HEK293T (cell line): ENCODE results near the gene PTPN11.
"Not testable (repeated sequence)": the region's sequence is repeated elsewhere in the genome, so short reads cannot be mapped to it uniquely, and the experiment has no call there.

Experiments used
- CTCF ChIA-PET: fragments of 350-600 bp; formaldehyde crosslinking; extraction: SDS; loops from one replicate; lab custom pipeline; 2021; ENCODE audit warnings: antibody characterized with exemption, inconsistent platforms; lab: Yijun Ruan, JAX
- POLR2A ChIA-PET: fragments of 350-600 bp; formaldehyde crosslinking; extraction: SDS; loops from one replicate; lab custom pipeline; 2020; ENCODE audit warnings: antibody characterized with exemption, inconsistent platforms; lab: Yijun Ruan, JAX
- DNase-seq: peaks from one replicate; pipeline ENCODE4 v3.0.0; 2012; ENCODE audit warnings: mixed read lengths; ENCODE audit errors: extremely low spot score
- ARNT ChIP-seq: fragments of 450-650 bp; IDR thresholded peaks from 2 replicates; pipeline ENCODE4 v1.6.1; 2017; ENCODE audit warnings: mild to moderate bottlenecking
- BHLHE40 ChIP-seq: fragments of 450-650 bp; IDR thresholded peaks from 2 replicates; pipeline ENCODE4 v1.6.1; 2016; ENCODE audit warnings: mild to moderate bottlenecking, moderate library complexity, borderline replicate concordance
- CTBP1 ChIP-seq: fragments of 450-650 bp; IDR thresholded peaks from 2 replicates; pipeline ENCODE4 v1.6.1; 2016; ENCODE audit warnings: borderline replicate concordance
- ELF4 ChIP-seq: fragments of 450-650 bp; IDR thresholded peaks from 2 replicates; pipeline ENCODE4 v1.6.1; 2017; ENCODE audit warnings: antibody characterized with exemption
- FOXA1 ChIP-seq: fragments of 450-650 bp; IDR thresholded peaks from 2 replicates; pipeline ENCODE4 v1.6.1; 2016; ENCODE audit warnings: mild to moderate bottlenecking
- FOXK2 ChIP-seq: fragments of 450-650 bp; IDR thresholded peaks from 2 replicates; pipeline ENCODE4 v1.6.1; 2016; ENCODE audit warnings: mild to moderate bottlenecking
- FOXM1 ChIP-seq: fragments of 450-650 bp; IDR thresholded peaks from 2 replicates; pipeline ENCODE4 v1.6.1; 2017; ENCODE audit warnings: mild to moderate bottlenecking, borderline replicate concordance
- HDGF ChIP-seq: fragments of 450-650 bp; IDR thresholded peaks from 2 replicates; pipeline ENCODE4 v1.6.1; 2017; ENCODE audit warnings: antibody characterized with exemption, borderline replicate concordance
- L3MBTL2 ChIP-seq: fragments of 450-650 bp; conservative IDR thresholded peaks from 2 replicates; pipeline ENCODE4 v1.6.1; 2016; ENCODE audit warnings: mild to moderate bottlenecking
- LEF1 ChIP-seq: fragments of 450-650 bp; IDR thresholded peaks from 2 replicates; pipeline ENCODE4 v1.6.1; 2017; ENCODE audit warnings: mild to moderate bottlenecking, borderline replicate concordance
- NFRKB ChIP-seq: fragments of 450-650 bp; IDR thresholded peaks from 2 replicates; pipeline ENCODE4 v1.6.1; 2016; ENCODE audit warnings: mild to moderate bottlenecking, moderate library complexity
- SP1 ChIP-seq: fragments of 450-650 bp; IDR thresholded peaks from 2 replicates; pipeline ENCODE4 v1.6.1; 2017
- SUZ12 ChIP-seq: fragments of 450-650 bp; IDR thresholded peaks from 2 replicates; pipeline ENCODE4 v1.6.1; 2016; ENCODE audit warnings: mild to moderate bottlenecking
- TARDBP ChIP-seq: fragments of 450-650 bp; IDR thresholded peaks from 2 replicates; pipeline ENCODE4 v1.6.1; 2016
- ZNF384 ChIP-seq: fragments of 450-650 bp; IDR thresholded peaks from 2 replicates; pipeline ENCODE4 v1.6.1; 2016
- TF ChIP-seq, protein P1 (sequence below): fragments of 450-650 bp; IDR thresholded peaks from 2 replicates; pipeline ENCODE4 v1.6.1; 2016

The PTPN11 gene

DNA sequence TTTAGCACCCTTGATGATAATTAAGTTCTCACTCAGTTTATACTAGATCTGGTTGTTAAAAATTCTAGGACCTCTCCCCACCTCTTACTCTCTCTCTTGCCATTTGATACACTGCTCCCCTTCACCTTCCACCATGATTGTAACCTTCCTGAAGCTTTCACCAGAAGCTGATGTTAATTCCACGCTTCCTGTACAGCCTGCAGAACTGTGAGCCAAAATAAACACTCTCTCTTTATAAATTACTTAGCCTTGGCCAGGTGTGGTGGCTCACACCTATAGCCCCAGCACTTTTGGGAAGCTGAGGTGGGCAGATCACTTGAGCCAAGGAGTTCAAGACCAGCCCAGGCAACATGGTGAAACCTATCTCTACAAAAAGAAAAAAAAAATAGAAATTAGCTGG, 25.4 kb upstream of the PTPN11 start:
- POLR2A ChIA-PET: no interaction called here
- DNase-seq: no peak
- CTCF ChIA-PET: no interaction called here
- TF ChIP-seq ELF4: no peak
- no peak for TF ChIP-seq FOXK2
- no peak for TF ChIP-seq BHLHE40
- TF ChIP-seq NFRKB: no peak

DNA sequence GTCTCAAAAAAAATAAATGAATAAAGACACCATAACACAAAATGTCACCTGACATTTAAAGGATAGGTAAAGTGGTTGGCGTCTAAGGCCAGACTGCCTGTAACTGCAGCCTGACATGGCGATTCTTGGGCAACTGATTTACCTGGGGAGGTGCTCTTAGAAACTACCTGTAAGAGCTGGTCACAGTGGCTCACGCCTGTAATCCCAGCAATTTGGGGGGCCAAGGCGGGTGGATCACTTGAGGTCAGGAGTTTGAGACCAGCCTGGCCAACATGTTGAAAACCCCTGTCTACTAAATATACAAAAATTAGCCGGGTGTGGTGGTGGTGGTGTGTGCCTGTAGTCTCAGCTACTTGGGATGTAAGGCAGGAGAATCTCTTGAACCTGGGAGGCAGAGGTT, 17.7 kb upstream of the PTPN11 start:
- TF ChIP-seq, protein P1, sequence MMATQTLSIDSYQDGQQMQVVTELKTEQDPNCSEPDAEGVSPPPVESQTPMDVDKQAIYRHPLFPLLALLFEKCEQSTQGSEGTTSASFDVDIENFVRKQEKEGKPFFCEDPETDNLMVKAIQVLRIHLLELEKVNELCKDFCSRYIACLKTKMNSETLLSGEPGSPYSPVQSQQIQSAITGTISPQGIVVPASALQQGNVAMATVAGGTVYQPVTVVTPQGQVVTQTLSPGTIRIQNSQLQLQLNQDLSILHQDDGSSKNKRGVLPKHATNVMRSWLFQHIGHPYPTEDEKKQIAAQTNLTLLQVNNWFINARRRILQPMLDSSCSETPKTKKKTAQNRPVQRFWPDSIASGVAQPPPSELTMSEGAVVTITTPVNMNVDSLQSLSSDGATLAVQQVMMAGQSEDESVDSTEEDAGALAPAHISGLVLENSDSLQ: no peak
- TF ChIP-seq SP1: no peak
- TF ChIP-seq LEF1: no peak
- no peak for TF ChIP-seq FOXM1
- TF ChIP-seq BHLHE40: no peak
- no peak for TF ChIP-seq FOXK2
- TF ChIP-seq L3MBTL2: no peak
- TF ChIP-seq CTBP1: no peak
- TF ChIP-seq FOXA1: no peak
- no peak for TF ChIP-seq NFRKB
- no peak for TF ChIP-seq HDGF
- no peak for TF ChIP-seq ZNF384
- no peak for TF ChIP-seq ARNT
- TF ChIP-seq SUZ12: no peak
- no peak for TF ChIP-seq TARDBP
- TF ChIP-seq ELF4: no peak
- DNase-seq: no peak
- CTCF ChIA-PET: interaction anchor here (0.7 to 1.2 kb wide), 2 partner anchors 14 to 203 kb away, joined by 3 to 5 read pairs; no protein-coding TSS in a partner anchor
- POLR2A ChIA-PET: no interaction called here

DNA sequence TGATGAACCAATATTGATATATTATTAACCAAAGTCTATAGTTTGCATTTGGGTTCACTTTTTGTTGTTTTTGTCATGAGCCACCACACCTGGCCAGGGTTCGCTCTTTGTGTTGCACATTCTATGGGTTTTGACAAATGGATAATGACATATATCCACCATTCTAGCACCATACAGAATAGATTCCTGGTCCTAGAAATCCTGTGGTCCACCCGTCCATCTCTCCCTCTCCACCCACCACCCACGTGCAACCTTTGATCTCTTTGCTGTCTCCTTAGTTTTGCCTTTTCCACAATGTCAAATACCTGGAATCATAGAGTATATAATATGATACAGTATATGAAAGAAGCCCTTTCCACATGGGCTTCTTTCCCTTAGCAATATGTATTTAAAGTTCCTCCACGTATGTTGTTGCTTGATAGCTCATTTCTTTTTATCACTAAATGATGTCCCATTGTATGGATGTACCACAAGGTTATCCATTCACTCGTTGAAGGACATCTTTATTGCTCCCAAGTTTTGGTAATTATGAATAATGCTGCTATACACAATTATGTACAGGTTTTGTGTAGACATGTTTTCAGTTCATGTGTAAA, 16.7 kb upstream of the PTPN11 start:
- ChIA-PET POLR2A (interaction anchor here (1.2 to 1.4 kb wide), 2 partner anchors 15 kb away, joined by 3 to 5 read pairs; no protein-coding TSS in a partner anchor), CTCF (no interaction called here)
- TF ChIP-seq, protein P1: no peak
- TF ChIP-seq ZNF384: 0 out of 2 replicates have a peak, but pooled peaks have one; percentile 59
- no peak for DNase-seq

DNA sequence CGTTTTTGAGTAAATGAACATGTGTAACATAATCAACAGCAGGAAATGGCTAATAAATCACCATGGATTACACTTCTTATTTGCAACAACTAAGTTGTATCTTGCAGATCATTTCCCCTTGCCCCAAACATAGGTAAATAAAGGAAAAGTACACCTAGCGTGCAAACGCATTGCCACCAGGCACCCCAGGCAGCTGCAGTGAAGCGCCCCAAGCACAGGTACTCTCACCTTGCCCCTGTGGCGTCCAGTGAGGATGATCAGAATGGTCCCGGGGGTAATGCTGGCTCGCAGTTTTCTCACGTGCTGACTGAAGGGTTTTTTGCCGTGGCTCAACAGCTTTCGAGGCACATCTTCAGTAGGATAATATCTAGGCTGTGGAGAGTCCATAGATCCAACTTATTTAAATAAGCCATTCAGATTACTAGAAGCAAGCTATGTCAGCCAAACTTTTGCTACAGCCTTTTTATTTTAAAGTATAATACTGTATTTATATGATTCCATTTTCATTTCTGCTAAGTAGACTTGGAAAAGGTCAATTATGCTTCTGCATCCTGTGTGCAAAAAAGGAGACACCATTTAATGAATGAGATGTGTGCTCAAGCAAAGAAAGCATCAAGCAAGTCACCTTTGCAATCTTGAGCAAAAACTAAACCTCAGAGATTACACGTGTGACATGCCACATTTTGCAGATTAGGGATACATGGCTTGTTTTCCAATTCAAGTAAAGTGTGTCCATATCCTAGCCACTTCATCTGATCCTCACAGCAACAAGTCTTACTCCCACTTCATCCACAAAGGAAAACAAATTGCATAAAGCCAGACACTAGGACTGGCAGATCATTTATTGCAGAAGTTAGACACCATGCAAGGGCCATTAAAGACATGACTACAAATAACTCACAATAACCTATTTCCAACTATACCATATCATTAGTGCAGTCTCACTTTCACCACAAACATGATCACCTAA, 11.9 kb upstream of the PTPN11 start:
- no peak for TF ChIP-seq LEF1
- TF ChIP-seq L3MBTL2: no peak
- TF ChIP-seq ZNF384: no peak
- TF ChIP-seq, protein P1: no peak
- no peak for TF ChIP-seq BHLHE40
- TF ChIP-seq SP1: no peak
- TF ChIP-seq FOXA1: no peak
- TF ChIP-seq CTBP1: no peak
- no peak for TF ChIP-seq SUZ12
- TF ChIP-seq NFRKB: no peak
- TF ChIP-seq ELF4: no peak
- TF ChIP-seq HDGF: no peak
- no peak for TF ChIP-seq ARNT
- TF ChIP-seq FOXK2: no peak
- no peak for TF ChIP-seq FOXM1
- TF ChIP-seq TARDBP: no peak
- CTCF ChIA-PET: no interaction called here
- no peak for DNase-seq
- POLR2A ChIA-PET: interaction anchor here (1.2 kb wide), 1 partner anchor 207 kb away, joined by 3 read pairs; no protein-coding TSS in a partner anchor

DNA sequence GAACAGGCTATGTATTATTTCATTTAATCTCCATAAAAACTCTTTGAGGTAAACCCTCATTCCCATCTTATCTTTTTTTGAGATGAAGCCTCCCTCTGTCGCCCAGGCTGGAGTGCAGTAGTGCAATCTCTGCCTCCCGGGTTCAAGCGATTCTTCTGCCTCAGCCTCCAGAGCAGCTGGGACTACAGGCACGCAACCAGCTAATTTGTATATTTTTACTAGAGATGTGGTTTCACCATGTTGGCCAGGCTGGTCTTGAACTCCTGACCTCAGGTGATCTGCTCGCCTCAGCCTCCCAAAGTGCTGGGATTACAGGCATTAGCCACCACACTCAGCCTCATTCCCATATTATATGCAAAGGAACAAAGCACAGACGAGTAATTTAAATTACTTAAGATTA, 11.1 kb upstream of the PTPN11 start:
- DNase-seq, POLR2A ChIA-PET, CTCF ChIA-PET: not testable (repeated sequence)

DNA sequence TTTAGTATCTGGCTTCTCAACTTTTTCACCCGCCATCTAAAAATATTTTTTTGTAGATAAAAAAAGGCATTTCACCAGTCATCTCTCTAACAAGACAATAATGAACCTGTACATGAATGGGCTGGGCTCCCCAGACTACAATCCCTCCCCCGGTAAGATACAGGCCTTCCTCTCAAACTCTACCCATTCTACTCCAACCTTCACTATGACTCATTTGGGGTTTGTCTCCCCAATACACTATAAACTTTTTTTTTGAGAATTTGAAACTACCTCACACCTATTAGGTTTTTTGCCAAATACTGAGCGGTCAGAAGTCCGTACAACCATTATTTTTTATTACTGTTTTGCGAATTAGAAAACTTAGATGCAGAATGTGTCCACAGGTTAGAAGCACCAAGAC, 10.1 kb upstream of the PTPN11 start:
- TF ChIP-seq ELF4: no peak
- TF ChIP-seq FOXM1: no peak
- no peak for TF ChIP-seq FOXK2
- TF ChIP-seq, protein P1: no peak
- TF ChIP-seq TARDBP: no peak
- no peak for TF ChIP-seq SUZ12
- no peak for TF ChIP-seq ARNT
- TF ChIP-seq BHLHE40: no peak
- no peak for TF ChIP-seq CTBP1
- POLR2A ChIA-PET: no interaction called here
- no peak for DNase-seq
- CTCF ChIA-PET: no interaction called here
